Right lobe of liver (tissue), 6 donors: ENCODE measurements around the gene IQSEC1. TPM values are rescaled to one million over a fixed set of nuclear protein-coding genes. Genes with fewer than 3 reads are reported as not detected.
A peak's percentile ranks its signal among the peaks of the same experiment; 100 is the strongest.

Experiments
- ATAC-seq, 4 donors: fragments of 200-7000 bp; cut with Tn5 transposase; one replicate each; pipeline ENCODE4 v1.9.1; 2020; ENCODE audit warnings: mild to moderate bottlenecking in 4 of 4, moderate library complexity in 4 of 4
- DNase-seq, 3 donors: peaks; one replicate each; pipeline ENCODE4 v3.0.0-alpha.2; 2020
- H3K27ac ChIP-seq, 3 donors: fragments of 200-600 bp; one replicate each; pipeline ENCODE4 v1.8.0; 2022
- H3K27me3 ChIP-seq, 2 donors: fragments of 200-600 bp; one replicate each; pipeline ENCODE4 v1.8.0; 2022
- H3K36me3 ChIP-seq, 4 donors: fragments of 200-600 bp; sonication (generic) in 1 of 4; one replicate each; pipeline versions ENCODE4 v1.5.1 to v1.8.0; 2017 to 2022; ENCODE audit warnings: control low read depth in 1 of 4
- H3K4me1 ChIP-seq, 4 donors: fragments of 200-600 bp; sonication (generic) in 1 of 4; one replicate each; pipeline versions ENCODE4 v1.5.1 to v1.8.0; 2017 to 2022; ENCODE audit warnings: control low read depth in 1 of 4
- H3K4me3 ChIP-seq, 3 donors: fragments of 200-600 bp; one replicate each; pipeline ENCODE4 v1.8.0; 2022
- H3K9me3 ChIP-seq, 4 donors: fragments of 200-600 bp; sonication (generic) in 1 of 4; one replicate each; pipeline versions ENCODE4 v1.5.1 to v1.8.0; 2017 to 2022; ENCODE audit warnings: control low read depth in 1 of 4
- CTCF ChIP-seq, 4 donors: fragments of 200-600 bp in 3 of 4; fragments of 450-650 bp in 1 of 4; IDR thresholded peaks; one replicate each; pipeline versions ENCODE4 v1.5.1 to v1.8.0; 2016 to 2022; ENCODE audit warnings: antibody characterized with exemption in 4 of 4, mild to moderate bottlenecking in 2 of 4
- POLR2A ChIP-seq: fragments of 450-650 bp; IDR thresholded peaks from one replicate; pipeline ENCODE4 v1.6.1; 2017; ENCODE audit warnings: antibody characterized with exemption, mild to moderate bottlenecking
- WGBS: methylation state at CpG from one replicate; pipeline ENCODE4 v1.1.6; 2018; ENCODE audit warnings: low coverage, low lambda C conversion rate; ENCODE audit not compliant: insufficient coverage; ENCODE audit errors: missing lambda C conversion rate; 5-methylcytosine and 5-hydroxymethylcytosine counted together
- intact Hi-C, 2 donors: fragments of 100-400 bp; cut with DNase I; formaldehyde crosslinking; loops; one replicate each; pipeline versions ENCODE4 v1.11.2 to v1.14.1; 2022
- total RNA-seq, 6 experiments: library from RNA; depleted of rRNA in 2 of 6; stranded (reverse); fragments of >200 nt in 2 of 6; fragmentation: NEBNext Ultra II Directional in 3 of 6; extraction: Animal tissue kit (Norgen Biotek cat#: 25700) in 3 of 6; gene quantifications; one replicate each; pipeline versions ENCODE4 v1.1.0 to v1.2.4, GENCODE V29; 2016 to 2023
- donor health status: DM: no; HTN: yes; CAD: no.
- donor health status: DM: no; HTN: no; CAD: no.
- donor health status: DM: no; HTN: no; CAD: no.
- donor health status: DM: no; HTN: yes; CAD: no.
- donor health status: DM: no; HTN: yes; CAD: no.

IQSEC1 gene
- total RNA-seq, 6 experiments from 2014 or later: 32.1 to 61.3 (median 48.9) TPM

GRCh38 chr3:13011573-13012220 is 61.5 kb downstream of the IQSEC1 start:
- ATAC-seq: peak; percentile 23 to 36 (median 30)
- no peaks in the 10 kb centered on the region for H3K4me1 ChIP-seq
- WGBS: 53% methylated on average over 8 of the region's 11 CpGs

GRCh38 chr3:13010780-13011572 is 62.3 kb downstream of the IQSEC1 start:
- Histone ChIP-seq H3K27ac (peak overlapping the region; percentile 6 to 81 (median 47)), H3K36me3 (no peaks in the 10 kb centered on the region), H3K4me3 (no peak overlapping the region), H3K9me3 (no peaks in the 10 kb centered on the region), H3K4me1 (no peaks in the 10 kb centered on the region), H3K27me3 (no peaks in the 10 kb centered on the region)
- ATAC-seq (no peak), DNase-seq (peak in 1 of 3 donors; percentile 29)
- intact Hi-C loops: no loop called here
- WGBS: 77% methylated on average over 4 of the region's 4 CpGs
- TF ChIP-seq POLR2A (no peak), CTCF (IDR thresholded peaks at IDR 0.05) (no peak)

More at GRCh38 chr3:13011573-13012220, 61.5 kb downstream of the IQSEC1 start:
- Histone ChIP-seq H3K9me3 (no peaks in the 10 kb centered on the region), H3K27ac (peak overlapping the region; percentile 47 to 81 (median 59)), H3K27me3 (no peaks in the 10 kb centered on the region), H3K4me3 (no peak overlapping the region), H3K36me3 (no peaks in the 10 kb centered on the region)
- intact Hi-C loops: no loop called here
- TF ChIP-seq CTCF (IDR thresholded peaks at IDR 0.05): no peak
- TF ChIP-seq POLR2A: peak; percentile 10
- peak in 1 of 3 donors; percentile 78 for DNase-seq

GRCh38 chr3:13009946-13010315 is 63.3 kb downstream of the IQSEC1 start:
- ATAC-seq (no peak), DNase-seq (peak in 1 of 3 donors; percentile 42)
- TF ChIP-seq POLR2A (no peak), CTCF (IDR thresholded peaks at IDR 0.05) (no peak)
- Histone ChIP-seq H3K4me3 (no peak overlapping the region), H3K9me3 (no peaks in the 10 kb centered on the region), H3K36me3 (no peaks in the 10 kb centered on the region), H3K4me1 (no peaks in the 10 kb centered on the region), H3K27me3 (no peaks in the 10 kb centered on the region), H3K27ac (peak overlapping the region in 2 of 3 donors; percentile 51 to 57)
- intact Hi-C loops: no loop called here
- WGBS: 43% methylated on average over 1 of the region's 7 CpGs

- Histone ChIP-seq H3K27ac (peak overlapping the region in 2 of 3 donors; percentile 51 to 57), H3K27me3 (no peaks in the 10 kb centered on the region), H3K36me3 (no peaks in the 10 kb centered on the region), H3K4me1 (no peaks in the 10 kb centered on the region), H3K4me3 (no peak overlapping the region), H3K9me3 (no peaks in the 10 kb centered on the region)
- peak; percentile 77 to 86 (median 78) for DNase-seq
- peak; percentile 13 for TF ChIP-seq POLR2A
- no peak for TF ChIP-seq CTCF (IDR thresholded peaks at IDR 0.05)
- peak; percentile 30 to 51 (median 38) for ATAC-seq
- intact Hi-C loops: no loop called here
- WGBS: 82% methylated on average over 4 of the region's 16 CpGs
These were observed 63.9 kb downstream of the IQSEC1 start for GRCh38 chr3:13009132-13009945.
